ENCODE measurements around the gene PPP1CA.

The PPP1CA gene

DNA sequence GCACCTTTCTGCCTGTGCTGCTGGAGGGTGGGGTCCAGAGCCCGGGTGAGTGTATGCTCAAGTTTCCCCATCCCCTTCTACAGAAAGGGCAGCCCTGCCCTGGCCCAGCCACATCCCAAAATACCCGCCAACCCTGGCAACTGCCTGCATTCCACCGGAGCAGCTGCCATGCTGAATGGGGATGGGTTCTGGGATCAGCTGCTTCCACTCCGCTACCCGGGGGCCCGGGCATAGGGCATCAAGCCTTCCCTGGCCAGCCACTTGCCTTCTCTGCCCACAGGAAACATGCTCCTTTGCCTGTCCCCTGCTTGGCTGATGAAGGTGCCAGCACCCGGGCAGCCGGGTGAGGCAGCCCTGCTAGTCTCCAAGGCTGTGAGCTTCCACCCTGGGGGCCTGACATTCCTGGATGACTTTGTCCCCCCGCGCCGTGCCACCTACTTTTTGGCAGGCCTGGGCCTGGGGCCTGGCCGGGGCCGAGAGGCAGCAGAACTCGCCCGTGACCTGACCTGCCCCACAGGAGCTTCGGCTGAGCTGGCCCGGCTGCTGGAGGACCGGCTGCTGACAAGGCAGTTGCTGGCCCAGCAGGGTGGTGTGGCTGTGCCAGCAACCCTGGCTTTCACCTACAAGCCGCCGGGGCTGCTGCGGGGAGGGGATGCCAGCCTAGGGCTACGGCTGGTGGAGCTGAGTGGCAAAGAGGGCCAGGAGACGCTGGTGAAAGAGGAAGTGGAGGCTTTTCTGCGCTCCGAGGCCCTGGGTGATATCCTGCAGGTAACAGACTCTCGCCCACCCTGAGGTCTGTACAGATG is 17.0 kb upstream of the PPP1CA start:
- DNase-seq (ENCODE audit: low read depth in 3 of 3) = no peak

- no peak for DNase-seq (ENCODE audit: low read depth in 3 of 3)
Observed at GRCh38 chr11:67417425-67417824, 15.8 kb upstream of the PPP1CA start.

DNA sequence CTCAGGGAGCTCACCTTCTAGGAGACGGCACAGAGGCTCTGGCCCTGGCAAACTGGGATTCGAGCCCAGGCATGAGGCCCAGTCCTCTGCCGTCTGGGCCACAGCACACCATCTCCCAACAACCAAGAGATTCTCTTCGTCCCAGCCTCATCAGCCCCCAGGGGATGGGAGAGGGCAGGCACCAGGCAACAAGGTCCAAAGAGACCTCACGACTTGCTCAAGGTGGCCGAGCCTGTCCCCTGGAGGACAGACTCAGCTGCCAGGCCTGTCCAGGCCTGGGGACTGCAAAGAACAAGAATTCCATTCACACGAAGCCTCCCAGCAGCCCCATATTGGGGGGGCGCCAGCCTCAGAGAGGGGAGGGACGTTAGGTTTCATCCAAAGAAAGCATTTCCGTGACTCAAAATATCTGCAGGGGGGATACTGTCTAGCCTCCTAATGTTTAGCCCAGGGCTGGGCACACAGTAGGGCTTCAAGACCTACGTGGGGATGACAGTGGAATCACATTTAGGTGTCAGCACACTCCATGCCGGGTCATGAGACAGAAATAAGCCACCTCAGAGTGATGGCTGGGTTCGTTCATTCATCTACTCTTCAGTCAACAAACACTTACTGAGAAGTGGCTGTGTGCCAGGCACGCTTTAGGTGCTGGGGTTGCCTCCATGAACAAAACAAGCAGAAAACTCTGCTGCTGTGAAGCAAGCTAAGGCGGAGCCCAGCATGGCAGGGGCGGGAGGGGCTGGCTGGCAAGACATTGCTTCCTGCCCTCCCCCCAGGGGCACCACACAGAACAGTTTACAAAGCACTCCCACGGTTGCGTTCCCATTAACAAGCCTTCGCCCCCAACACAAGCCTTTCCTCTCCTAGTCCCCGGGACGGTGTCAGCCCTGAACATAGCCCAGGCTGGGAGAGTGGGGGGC is 15.0 kb upstream of the PPP1CA start:
- no peak for DNase-seq (ENCODE audit: low read depth in 3 of 3)

- DNase-seq (ENCODE audit: low read depth in 3 of 3) = no peak
Observed at GRCh38 chr11:67415501-67416304, 14.0 kb upstream of the PPP1CA start, which contains the start of gene CARNS1. Gene CARNS1, plus strand, starts transcription at chr11:67415678. Its CDS starts 522 bp downstream, at chr11:67416200.

DNA sequence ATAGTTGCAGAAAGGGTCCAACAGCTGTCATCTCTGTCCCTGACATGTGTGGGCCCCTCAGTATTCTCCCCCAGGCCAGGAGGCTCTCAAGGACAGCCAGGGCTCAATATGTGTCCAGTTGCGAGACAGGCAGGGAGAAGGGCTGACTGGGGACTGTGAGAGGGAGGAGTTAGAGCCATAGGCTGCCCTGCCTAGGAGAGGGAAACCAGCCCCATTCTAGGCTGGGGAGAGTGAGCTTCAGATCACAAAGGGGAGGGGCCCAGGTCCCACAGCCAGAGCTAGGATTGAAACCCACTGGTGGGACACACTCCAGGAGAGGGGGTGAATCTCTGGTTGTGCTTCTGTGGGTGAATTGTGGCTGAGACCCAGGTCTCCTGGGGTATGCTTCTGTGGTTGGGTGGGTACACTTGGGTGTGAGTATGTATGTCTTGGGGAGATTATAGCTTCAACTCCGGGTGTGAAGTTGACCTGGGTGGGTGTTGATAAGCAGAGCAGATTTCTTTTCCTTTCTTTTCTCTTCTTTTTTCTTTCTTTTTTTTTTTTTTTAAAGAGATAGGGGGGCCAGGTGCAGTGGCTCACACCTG is 11.7 kb upstream of the PPP1CA start:
- DNase-seq (ENCODE audit: low read depth in 3 of 3) = no peak

- no peak for DNase-seq (ENCODE audit: low read depth in 3 of 3)
Observed at GRCh38 chr11:67412495-67413179, 11.0 kb upstream of the PPP1CA start.

GRCh38 chr11:67411785-67412152 is 10.1 kb upstream of the PPP1CA start:
- DNase-seq (ENCODE audit: low read depth in 3 of 3) = no peak

DNA sequence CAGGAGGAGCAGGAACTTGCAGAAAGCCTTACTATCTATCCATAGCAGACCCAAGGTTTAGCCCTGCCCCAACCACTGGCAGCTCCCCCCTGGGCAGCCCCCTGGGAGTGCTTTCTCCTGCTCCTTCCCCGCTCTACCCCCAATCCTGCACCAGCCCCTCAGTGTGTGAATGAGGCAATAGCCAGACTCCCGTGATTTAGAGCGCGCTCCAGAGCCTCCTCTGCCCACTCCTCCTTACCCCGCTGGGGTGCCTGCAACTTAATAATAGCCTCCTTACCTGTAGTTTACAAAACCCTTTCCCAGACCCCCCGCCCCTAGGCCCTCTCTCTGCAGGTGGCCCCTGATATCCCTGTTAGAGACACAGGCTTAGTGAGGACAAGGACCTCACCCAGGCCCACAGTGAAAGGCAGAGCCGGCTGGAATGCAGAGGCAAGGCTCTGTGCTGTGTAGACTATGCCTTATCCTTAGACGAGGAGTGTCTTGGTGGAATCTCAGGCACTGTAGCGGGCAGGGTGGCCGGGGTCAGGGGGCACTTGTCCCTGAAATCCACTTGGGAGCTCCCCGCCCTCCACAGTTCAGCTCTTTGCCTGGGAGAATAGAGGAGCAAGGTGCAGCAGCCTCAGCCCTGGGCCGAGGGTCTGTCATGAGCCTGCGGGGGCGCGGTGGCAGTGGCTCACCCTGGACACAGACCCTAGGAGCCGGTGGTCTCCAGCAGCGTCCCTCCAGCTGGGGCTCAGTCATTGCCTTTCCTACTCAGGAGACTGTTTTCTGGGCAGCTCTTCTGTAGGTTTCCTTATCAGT is 9.5 kb upstream of the PPP1CA start:
- DNase-seq (ENCODE audit: low read depth in 3 of 3) = no peak

DNA sequence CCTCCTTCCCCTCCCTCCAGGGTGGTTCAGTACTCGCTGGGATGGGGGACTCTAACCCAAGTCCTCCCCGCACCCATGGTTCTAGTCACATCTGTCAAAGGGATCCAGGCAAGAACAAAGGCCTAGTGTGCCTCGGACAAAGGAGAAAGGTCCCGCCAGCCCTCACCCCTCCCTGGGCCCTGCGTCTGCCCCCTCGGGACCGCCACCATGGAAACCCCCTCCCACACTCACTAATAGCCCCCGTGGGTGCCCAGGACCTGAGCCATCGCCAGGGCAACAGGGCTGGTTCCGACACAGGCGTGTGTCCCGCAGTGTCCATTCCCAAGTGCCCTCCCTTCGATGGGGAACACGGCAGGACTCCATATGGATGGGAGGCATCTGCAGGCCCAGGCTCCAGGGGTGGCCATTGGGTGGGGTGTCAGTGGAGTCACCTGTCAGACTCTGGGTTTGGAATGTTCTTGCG is 8.7 kb upstream of the PPP1CA start:
- no peak for DNase-seq (ENCODE audit: low read depth in 3 of 3)

GRCh38 chr11:67409781-67410368 is 8.2 kb upstream of the PPP1CA start:
- no peak for DNase-seq (ENCODE audit: low read depth in 3 of 3)

- peak in 1 of 3 experiments; percentile 70 for DNase-seq (ENCODE audit: low read depth in 3 of 3)
Observed at GRCh38 chr11:67409261-67409666, 7.6 kb upstream of the PPP1CA start.

DNA sequence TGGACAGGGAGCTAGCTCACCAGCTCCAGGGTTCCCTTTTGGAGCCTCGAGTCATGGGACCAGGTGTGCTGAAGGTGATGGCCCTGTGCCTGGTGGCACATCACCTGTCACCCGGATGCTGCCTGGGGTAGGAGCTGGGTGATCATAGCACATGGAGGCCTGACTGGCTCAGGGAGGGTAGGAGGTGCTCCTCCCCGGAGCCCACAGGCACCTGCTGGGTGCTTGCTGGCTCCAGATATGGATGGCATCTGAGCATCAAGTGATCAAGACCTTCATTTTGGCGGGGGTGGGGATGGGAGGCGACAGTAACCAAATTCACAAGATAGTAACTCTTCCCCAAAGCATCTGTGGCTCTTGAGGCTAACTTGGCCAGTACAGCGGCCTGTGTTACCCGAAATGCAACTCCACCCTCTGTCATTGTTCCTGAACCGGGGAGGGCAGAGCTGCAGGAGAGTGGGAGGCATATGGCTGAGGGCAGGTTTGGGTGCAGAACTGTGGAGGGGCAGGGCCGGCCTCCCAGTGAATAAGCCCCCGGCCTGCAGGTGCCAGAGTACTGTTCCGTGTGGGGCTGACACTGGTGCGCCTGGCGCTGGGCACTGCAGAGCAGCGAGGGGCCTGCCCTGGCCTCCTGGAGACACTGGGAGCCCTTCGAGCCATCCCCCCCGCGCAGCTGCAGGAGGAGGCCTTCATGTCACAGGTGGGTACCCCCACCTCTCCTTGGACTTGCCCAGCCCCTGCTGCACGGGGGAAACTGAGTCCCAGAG is 7.0 kb upstream of the PPP1CA start:
- no peak for DNase-seq (ENCODE audit: low read depth in 3 of 3)

GRCh38 chr11:67407688-67408163 is 6.1 kb upstream of the PPP1CA start:
- no peak for DNase-seq (ENCODE audit: low read depth in 3 of 3)

DNA sequence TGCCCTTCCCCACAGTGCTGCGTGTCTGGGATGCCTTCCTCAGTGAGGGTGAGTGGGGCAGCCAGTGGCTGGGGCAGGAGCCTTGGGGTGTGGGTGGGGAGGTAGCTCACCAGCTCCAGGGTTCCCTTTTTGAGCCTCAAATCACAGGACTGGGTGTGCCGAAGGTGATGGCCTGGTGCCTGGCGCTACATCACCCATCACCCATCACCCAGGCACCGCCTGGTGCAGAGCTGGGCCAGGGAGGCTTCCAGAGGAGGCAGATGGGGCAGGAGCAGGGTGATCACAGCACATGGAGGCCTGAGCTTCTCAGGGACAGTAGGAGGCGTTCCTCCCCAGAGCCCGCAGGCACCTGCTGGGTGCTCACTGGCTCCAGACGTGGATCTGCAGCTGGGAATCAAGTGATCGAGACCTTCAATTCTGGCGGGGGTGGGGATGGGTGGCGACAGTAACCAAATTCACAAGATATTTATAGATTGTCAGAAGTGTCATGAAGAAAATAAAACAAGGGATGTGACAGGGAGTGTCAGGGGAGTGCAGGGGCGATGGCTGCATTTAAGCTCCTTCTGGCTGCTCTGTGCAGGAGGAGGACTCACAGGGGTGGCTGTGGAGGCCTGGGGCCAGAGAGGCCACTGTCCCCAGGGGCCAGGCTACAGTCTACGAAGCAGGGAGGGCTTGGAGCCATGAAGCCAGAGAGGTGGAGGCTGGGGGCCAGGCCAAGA is 5.5 kb upstream of the PPP1CA start:
- no peak for DNase-seq (ENCODE audit: low read depth in 3 of 3)

DNA sequence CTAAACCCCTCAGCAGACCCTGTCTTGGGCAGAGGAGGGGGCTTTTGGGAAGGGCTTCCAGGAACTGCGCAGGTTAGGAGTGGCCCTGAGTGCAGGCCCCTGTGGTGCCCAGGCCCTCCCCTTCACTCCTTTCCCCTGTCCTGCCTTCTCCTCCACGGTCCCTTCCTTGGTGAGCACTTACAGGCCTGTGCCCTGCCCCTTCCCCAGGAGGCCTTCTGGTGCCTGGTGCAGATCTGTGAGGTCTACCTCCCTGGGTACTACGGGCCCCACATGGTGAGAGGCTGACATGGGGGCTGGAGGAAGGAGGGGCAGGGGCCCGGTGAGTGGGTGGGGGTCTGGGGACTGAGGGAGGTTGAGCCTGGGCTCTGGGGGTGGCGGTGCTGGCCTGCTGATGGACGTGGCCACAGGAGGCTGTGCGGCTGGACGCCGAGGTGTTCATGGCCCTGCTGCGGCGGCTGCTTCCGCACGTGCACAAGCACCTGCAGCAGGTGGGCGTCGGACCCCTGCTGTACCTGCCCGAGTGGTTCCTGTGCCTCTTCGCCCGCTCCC is 4.8 kb upstream of the PPP1CA start:
- DNase-seq (ENCODE audit: low read depth in 3 of 3) = no peak

DNA sequence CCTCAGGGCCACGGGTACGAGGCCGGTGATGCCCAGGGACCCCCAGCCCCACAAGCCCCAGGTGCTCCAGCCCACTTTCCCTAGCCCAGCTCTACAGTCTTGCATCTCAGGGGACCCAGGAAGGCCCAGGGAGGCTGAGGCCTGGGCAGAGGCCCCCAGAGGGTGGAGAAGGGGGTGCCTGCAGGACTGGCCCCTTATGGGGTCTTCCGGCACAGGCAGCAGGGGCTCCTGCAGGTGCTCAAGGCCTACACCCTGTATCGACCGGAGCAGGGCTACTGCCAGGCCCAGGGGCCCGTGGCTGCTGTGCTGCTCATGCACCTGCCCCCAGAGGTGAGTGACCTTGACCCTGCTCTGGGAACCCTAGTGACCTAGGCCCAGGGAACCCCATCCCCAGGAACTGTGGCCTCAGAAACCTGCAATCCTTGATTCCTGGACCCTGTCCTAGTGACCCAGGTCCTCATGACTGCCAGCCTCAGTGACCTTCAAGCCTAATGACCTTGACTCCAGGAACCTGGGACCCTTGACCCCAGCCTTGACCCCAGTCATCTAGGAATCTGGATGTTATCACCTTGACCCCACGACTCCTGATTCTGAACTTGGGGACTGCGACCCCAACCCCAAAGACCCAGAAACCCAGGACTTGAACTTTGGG is 4.2 kb upstream of the PPP1CA start:
- no peak for DNase-seq (ENCODE audit: low read depth in 3 of 3)

DNA sequence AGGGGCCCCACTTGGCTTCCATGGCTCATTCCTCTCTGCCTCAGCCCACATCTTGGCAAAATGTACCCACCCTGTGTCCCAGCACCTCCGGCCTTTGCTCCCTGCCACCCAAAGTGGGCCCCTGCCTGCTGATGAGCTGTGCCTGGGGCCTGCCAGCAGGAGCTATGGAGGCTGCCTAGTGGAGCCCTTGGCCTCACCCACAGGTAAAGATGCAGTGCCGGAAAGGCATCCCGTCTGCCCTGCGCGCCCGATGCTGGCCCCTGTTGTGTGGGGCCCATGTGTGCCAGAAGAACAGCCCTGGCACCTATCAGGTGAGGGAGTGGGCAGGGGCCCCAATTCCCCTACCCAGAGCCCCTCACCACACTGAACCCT is 3.5 kb upstream of the PPP1CA start:
- no peak for DNase-seq (ENCODE audit: low read depth in 3 of 3)

Measured in stimulated activated CD4-positive, alpha-beta T cell treated with anti-CD3 and anti-CD28 coated beads, TNF-alpha, amount 100 ng/mL, for 24 hours (primary cell).